Kidney tubule cell (primary cell): ENCODE results near the gene PYGO1.
"Not testable (repeated sequence)": the region's sequence is repeated elsewhere in the genome, so short reads cannot be mapped to it uniquely, and the experiment has no call there.

Source experiments
- DNase-seq: peaks from one replicate; pipeline ENCODE4 v3.0.0-alpha.2; 2018; ENCODE audit warnings: low spot score

Gene PYGO1

GRCh38 chr15:55588070-55588814 is at the start of gene PYGO1:
PYGO1 (minus strand) TSS chr15:55588345; CDS start chr15:55587883, 462 bp downstream.
- DNase-seq: peak; percentile 63

- no peak for DNase-seq
These were observed 48.9 kb upstream of the PYGO1 start for GRCh38 chr15:55637086-55637485.

GRCh38 chr15:55633731-55634130 is 45.6 kb upstream of the PYGO1 start:
- no peak for DNase-seq

- DNase-seq: no peak
These were observed 44.3 kb upstream of the PYGO1 start for GRCh38 chr15:55632434-55632833.

GRCh38 chr15:55630858-55631257 is 42.7 kb upstream of the PYGO1 start:
- DNase-seq: no peak

- no peak for DNase-seq
These were observed 40.2 kb upstream of the PYGO1 start for GRCh38 chr15:55628369-55628730.

- DNase-seq: peak; percentile 87
These were observed 39.7 kb upstream of the PYGO1 start for GRCh38 chr15:55627730-55628368.

- DNase-seq: no peak
These were observed 31.6 kb upstream of the PYGO1 start for GRCh38 chr15:55619783-55620182.

- DNase-seq: no peak
These were observed 30.2 kb upstream of the PYGO1 start for GRCh38 chr15:55618387-55618786.

- DNase-seq: no peak
These were observed 27.3 kb upstream of the PYGO1 start for GRCh38 chr15:55615445-55615844.

- no peak for DNase-seq
These were observed 25.6 kb upstream of the PYGO1 start for GRCh38 chr15:55613727-55614126.

GRCh38 chr15:55606214-55606613 is 18.1 kb upstream of the PYGO1 start:
- no peak for DNase-seq

- DNase-seq: no peak
These were observed 13.2 kb upstream of the PYGO1 start for GRCh38 chr15:55601374-55601773.

- no peak for DNase-seq
These were observed 11.3 kb upstream of the PYGO1 start for GRCh38 chr15:55599439-55599838.

- DNase-seq: not testable (repeated sequence)
These were observed 4.9 kb upstream of the PYGO1 start for GRCh38 chr15:55593019-55593418.

GRCh38 chr15:55590788-55591187 is 2.6 kb upstream of the PYGO1 start:
- no peak for DNase-seq

GRCh38 chr15:55589287-55589686 is 1.1 kb upstream of the PYGO1 start:
- DNase-seq: no peak

GRCh38 chr15:55588815-55589115 is 620 bp upstream of the PYGO1 start:
- DNase-seq: no peak

GRCh38 chr15:55587321-55588069 is 650 bp downstream of the PYGO1 start:
- DNase-seq: peak; percentile 46

- no peak for DNase-seq
These were observed 1.3 kb downstream of the PYGO1 start for GRCh38 chr15:55586808-55587207.

- no peak for DNase-seq
These were observed 11.2 kb downstream of the PYGO1 start for GRCh38 chr15:55576943-55577342.

GRCh38 chr15:55574096-55574495 is 14.0 kb downstream of the PYGO1 start:
- DNase-seq: no peak

GRCh38 chr15:55573224-55573623 is 14.9 kb downstream of the PYGO1 start:
- no peak for DNase-seq
